Right forelimb (tissue), 1 donor: ENCODE data around the gene KCNC4.

Source experiments
- DNase-seq: peaks from one replicate; pipeline ENCODE4 v3.0.0-alpha.2; 2018

KCNC4 gene

DNA sequence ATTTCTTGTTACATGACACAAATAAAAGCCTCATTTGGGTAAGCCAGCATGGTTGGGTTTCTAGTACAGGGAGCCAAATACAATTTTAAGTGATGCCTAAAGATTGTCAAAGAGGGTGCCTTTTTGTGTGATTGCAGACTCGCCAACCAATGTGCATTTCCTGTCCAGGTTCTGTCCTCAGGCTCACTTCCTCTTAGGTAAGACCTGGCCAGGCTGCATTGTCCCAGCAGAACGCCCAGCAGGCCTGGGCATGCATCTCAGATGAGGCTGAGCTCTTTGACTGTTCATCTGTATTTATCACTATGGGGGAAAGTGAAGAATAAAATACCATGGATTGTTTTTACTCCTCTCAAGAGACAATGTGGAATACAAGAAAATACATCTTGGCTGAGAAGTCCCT is 49.7 kb downstream of the KCNC4 start:
- no peak for DNase-seq
